SK-N-SH (cell line): ENCODE measurements around the gene SNX2. TPM values are rescaled to one million over a fixed set of nuclear protein-coding genes. Genes with fewer than 3 reads are reported as not detected.

Source experiments
- CTCF ChIA-PET: fragments of 300-600, 350-600 bp; formaldehyde crosslinking; extraction: SDS; loops from one replicate; lab custom pipeline; 2021; lab: Yijun Ruan, JAX
- POLR2A ChIA-PET: fragments of 350-600 bp; sonication (Branson Sonifier 250); formaldehyde crosslinking; extraction: SDS; loops from one replicate; lab custom pipeline; 2020; ENCODE audit warnings: antibody characterized with exemption, inconsistent platforms; lab: Yijun Ruan, JAX
- DNase-seq: peaks from one replicate; pipeline ENCODE4 v3.0.0; 2012
- H2AFZ ChIP-seq: fragments of 200-600 bp; sonication (generic); 2 replicates; pipeline ENCODE4 v1.8.1; 2016; ENCODE audit warnings: antibody characterized with exemption, mild to moderate bottlenecking, low read depth
- H3F3A ChIP-seq: fragments of 200-600 bp; sonication (generic); replicated peaks from 2 replicates; pipeline ENCODE3; 2016; ENCODE audit warnings: antibody characterized with exemption, mild to moderate bottlenecking; ENCODE audit not compliant: insufficient read depth
- H3K27ac ChIP-seq, 2 experiments: fragments of 200-500 bp in 1 of 2; fragments of 200-600 bp in 1 of 2; sonication (Bioruptor generic) in 1 of 2; sonication (generic), shearing (Covaris generic) in 1 of 2; 2 replicates each; pipeline versions ENCODE4 v1.5.1 to v1.6.1; 2014 to 2016; ENCODE audit warnings: low read depth in 2 of 2, inconsistent platforms in 1 of 2, low read length in 1 of 2, mild to moderate bottlenecking in 1 of 2, mixed read lengths in 1 of 2
- H3K27me3 ChIP-seq: fragments of 200-600 bp; sonication (generic), shearing (Covaris generic); 2 replicates; pipeline ENCODE4 v1.6.1; 2016; ENCODE audit warnings: mixed run types; ENCODE audit not compliant: insufficient read depth
- H3K36me3 ChIP-seq, 2 experiments: fragments of 200-500 bp in 1 of 2; fragments of 200-600 bp in 1 of 2; sonication (Bioruptor generic) in 1 of 2; sonication (generic) in 1 of 2; replicated peaks in 1 of 2; 2 replicates each; pipeline versions ENCODE3 to v1.5.1; 2014 to 2016; ENCODE audit warnings: low read length in 1 of 2, mild to moderate bottlenecking in 1 of 2; ENCODE audit not compliant: insufficient read depth in 2 of 2, control insufficient read depth in 1 of 2
- H3K4me1 ChIP-seq, 2 experiments: fragments of 200-500 bp in 1 of 2; fragments of 200-600 bp in 1 of 2; sonication (Bioruptor generic) in 1 of 2; sonication (generic), shearing (Covaris generic) in 1 of 2; 2 replicates each; pipeline versions ENCODE4 v1.5.1 to v1.6.1; 2014 to 2016; ENCODE audit warnings: low read depth in 1 of 2, low read length in 1 of 2, mixed run types in 1 of 2; ENCODE audit not compliant: insufficient read depth in 2 of 2, control insufficient read depth in 1 of 2
- H3K4me2 ChIP-seq: fragments of 200-600 bp; sonication (generic), shearing (Covaris generic); 2 replicates; pipeline ENCODE4 v1.6.1; 2017; ENCODE audit warnings: mixed run types
- H3K4me3 ChIP-seq, 2 experiments: fragments of 200-500 bp in 1 of 2; fragments of 200-600 bp in 1 of 2; sonication (Bioruptor generic) in 1 of 2; sonication (generic), shearing (Covaris generic) in 1 of 2; 2 replicates each; pipeline versions ENCODE4 v1.5.1 to v1.8.1; 2014 to 2016; ENCODE audit warnings: low read depth in 2 of 2, inconsistent platforms in 1 of 2, low read length in 1 of 2, mild to moderate bottlenecking in 1 of 2, mixed read lengths in 1 of 2, moderate library complexity in 1 of 2
- H3K79me2 ChIP-seq: fragments of 200-600 bp; sonication (generic); 2 replicates; pipeline ENCODE4 v1.8.1; 2017; ENCODE audit warnings: mild to moderate bottlenecking; ENCODE audit not compliant: insufficient read depth
- H3K9ac ChIP-seq: fragments of 200-600 bp; sonication (generic); 2 replicates; pipeline ENCODE4 v1.6.1; 2017; ENCODE audit warnings: mixed run types
- H3K9me2 ChIP-seq: fragments of 200-600 bp; sonication (generic); 2 replicates; pipeline ENCODE4 v1.6.1; 2017; ENCODE audit warnings: mixed run types
- H3K9me3 ChIP-seq: fragments of 200-600 bp; sonication (generic); 2 replicates; pipeline ENCODE4 v1.6.1; 2017; ENCODE audit warnings: mixed run types, mild to moderate bottlenecking, moderate library complexity
- H4K20me1 ChIP-seq: fragments of 200-600 bp; sonication (generic); 2 replicates; pipeline ENCODE4 v1.6.1; 2017; ENCODE audit warnings: mild to moderate bottlenecking, mixed run types; ENCODE audit not compliant: insufficient read depth
- FOSL2 ChIP-seq: IDR thresholded peaks from 2 replicates; pipeline ENCODE4 v1.4.0; 2012; ENCODE audit warnings: low read depth, mild to moderate bottlenecking, moderate library complexity, borderline replicate concordance
- FOXJ3 ChIP-seq: sonication (generic); formaldehyde crosslinking; IDR thresholded peaks from 2 replicates; pipeline ENCODE4 v1.5.1; 2020; ENCODE audit warnings: mild to moderate bottlenecking, missing genetic modification reagents
- IRF3 ChIP-seq: fragments of 150-350 bp; IDR thresholded peaks from 2 replicates; pipeline ENCODE4 v1.6.1; 2016; ENCODE audit warnings: mild to moderate bottlenecking, low read depth, low read length
- JUND ChIP-seq: IDR thresholded peaks from 2 replicates; pipeline ENCODE4 v1.4.0; 2012
- NRF1 ChIP-seq: IDR thresholded peaks from 2 replicates; pipeline ENCODE4 v1.6.1; 2012; ENCODE audit warnings: low read depth, mild to moderate bottlenecking, low read length
- PBX3 ChIP-seq: IDR thresholded peaks from 2 replicates; pipeline ENCODE4; 2012
- RAD21 ChIP-seq: IDR thresholded peaks from 2 replicates; pipeline ENCODE4 v1.6.1; 2012; ENCODE audit warnings: mild to moderate bottlenecking, low read length
- RCOR1 ChIP-seq: fragments of 150-350 bp; IDR thresholded peaks from 2 replicates; pipeline ENCODE4 v1.6.1; 2017; ENCODE audit warnings: antibody characterized with exemption, low read length
- RFX5 ChIP-seq: IDR thresholded peaks from 2 replicates; pipeline ENCODE4 v1.6.1; 2012; ENCODE audit warnings: mild to moderate bottlenecking, improper control_type of control experiment, low read length
- SIN3A ChIP-seq: IDR thresholded peaks from 2 replicates; pipeline ENCODE4 v1.6.1; 2012; ENCODE audit warnings: low read depth, mild to moderate bottlenecking, low read length, moderate library complexity, borderline replicate concordance
- TCF12 ChIP-seq: IDR thresholded peaks from 2 replicates; pipeline ENCODE4 v1.4.0; 2012
- TEAD4 ChIP-seq: IDR thresholded peaks from 2 replicates; pipeline ENCODE4 v1.4.0; 2012; ENCODE audit warnings: mild to moderate bottlenecking, borderline replicate concordance; ENCODE audit not compliant: insufficient read depth
- USF2 ChIP-seq: fragments of 150-350 bp; IDR thresholded peaks from 2 replicates; pipeline ENCODE4 v1.6.1; 2017; ENCODE audit warnings: antibody characterized with exemption, low read length, low read depth, borderline replicate concordance
- YY1 ChIP-seq: IDR thresholded peaks from 2 replicates; pipeline ENCODE4 v1.4.0; 2012; ENCODE audit warnings: low read depth, mild to moderate bottlenecking
- WGBS: methylation state at CpG from one replicate; pipeline ENCODE4 v1.1.6; 2017; ENCODE audit warnings: low lambda C conversion rate; 5-methylcytosine and 5-hydroxymethylcytosine counted together
- polyA plus RNA-seq, 3 experiments: library from polyadenylated mRNA; depleted of rRNA; stranded (reverse); fragments of >200 nt; gene quantifications; 2 replicates each; pipeline ENCODE4 v1.2.3, GENCODE V29; 2012
- TF ChIP-seq, protein P1 (sequence below): IDR thresholded peaks from 2 replicates; pipeline ENCODE4 v1.4.0; 2012; ENCODE audit warnings: low read depth
- TF ChIP-seq, protein P2 (sequence below): fragments of 200-600 bp; sonication (generic); IDR thresholded peaks from 2 replicates; pipeline ENCODE4 v1.6.1; 2017; ENCODE audit warnings: antibody characterized with exemption, mild to moderate bottlenecking, moderate library complexity

Gene SNX2
- polyA plus RNA-seq, 1 of the 3 experiments (the other 2 are of a cell fraction), result 17.4 TPM

DNA sequence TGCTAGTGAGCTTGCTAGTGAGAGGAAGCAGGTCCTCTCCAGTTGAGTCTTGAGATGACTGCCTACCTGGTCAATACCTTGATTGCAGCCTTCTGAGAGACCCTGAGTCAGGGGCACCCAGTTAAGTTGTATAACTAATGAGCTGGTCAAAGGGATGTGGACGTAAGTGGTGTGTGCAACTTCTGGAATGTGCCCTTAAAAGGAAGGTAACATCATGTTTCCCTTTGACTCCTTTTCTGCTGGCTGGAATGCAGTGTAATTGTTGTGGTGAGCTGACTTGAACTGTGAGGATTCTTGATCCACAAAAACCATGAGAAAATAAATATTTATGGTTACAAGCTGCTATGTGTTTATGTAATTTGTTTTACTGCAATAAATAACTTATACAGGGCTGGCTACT, 2.4 kb upstream of the SNX2 start:
- Histone ChIP-seq H3K27ac (no peak overlapping the region), H3K4me2 (no peak overlapping the region), H2AFZ (no peak overlapping the region), H3K9me3 (no peaks in the 10 kb centered on the region), H3K9ac (no peak overlapping the region), H3K9me2 (no peaks in the 10 kb centered on the region), H3K4me3 (no peak overlapping the region), H3K27me3 (no peaks in the 10 kb centered on the region), H3K79me2 (peaks cover 23% of the 10 kb centered on the region), H3K36me3 (no peaks in the 10 kb centered on the region), H3F3A (no peaks in the 10 kb centered on the region), H3K4me1 (peaks cover 5 to 11% of the 10 kb centered on the region in 2 experiments; a peak in 3 of 4 replicates), H4K20me1 (peaks cover 5% of the 10 kb centered on the region; the same call in 1 of the 2 replicates)
- DNase-seq, result no peak
- WGBS, result 64% methylated on average over 1 of the region's 1 CpG
- ChIA-PET POLR2A (no interaction called here), CTCF (interaction anchor here (1.0 kb wide), 1 partner anchor 123 kb away, joined by 4 read pairs; no protein-coding TSS in a partner anchor)
- TF ChIP-seq FOXJ3 (CRISPR knock-in tag) (no peak), SIN3A (no peak), IRF3 (no peak), NRF1 (no peak), TEAD4 (no peak), USF2 (no peak), TCF12 (no peak), RCOR1 (no peak), FOSL2 (no peak), PBX3 (no peak), RFX5 (no peak), JUND (no peak), RAD21 (no peak), YY1 (no peak)
- TF ChIP-seq, protein P1, sequence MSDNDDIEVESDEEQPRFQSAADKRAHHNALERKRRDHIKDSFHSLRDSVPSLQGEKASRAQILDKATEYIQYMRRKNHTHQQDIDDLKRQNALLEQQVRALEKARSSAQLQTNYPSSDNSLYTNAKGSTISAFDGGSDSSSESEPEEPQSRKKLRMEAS, result no peak
- TF ChIP-seq, protein P2, sequence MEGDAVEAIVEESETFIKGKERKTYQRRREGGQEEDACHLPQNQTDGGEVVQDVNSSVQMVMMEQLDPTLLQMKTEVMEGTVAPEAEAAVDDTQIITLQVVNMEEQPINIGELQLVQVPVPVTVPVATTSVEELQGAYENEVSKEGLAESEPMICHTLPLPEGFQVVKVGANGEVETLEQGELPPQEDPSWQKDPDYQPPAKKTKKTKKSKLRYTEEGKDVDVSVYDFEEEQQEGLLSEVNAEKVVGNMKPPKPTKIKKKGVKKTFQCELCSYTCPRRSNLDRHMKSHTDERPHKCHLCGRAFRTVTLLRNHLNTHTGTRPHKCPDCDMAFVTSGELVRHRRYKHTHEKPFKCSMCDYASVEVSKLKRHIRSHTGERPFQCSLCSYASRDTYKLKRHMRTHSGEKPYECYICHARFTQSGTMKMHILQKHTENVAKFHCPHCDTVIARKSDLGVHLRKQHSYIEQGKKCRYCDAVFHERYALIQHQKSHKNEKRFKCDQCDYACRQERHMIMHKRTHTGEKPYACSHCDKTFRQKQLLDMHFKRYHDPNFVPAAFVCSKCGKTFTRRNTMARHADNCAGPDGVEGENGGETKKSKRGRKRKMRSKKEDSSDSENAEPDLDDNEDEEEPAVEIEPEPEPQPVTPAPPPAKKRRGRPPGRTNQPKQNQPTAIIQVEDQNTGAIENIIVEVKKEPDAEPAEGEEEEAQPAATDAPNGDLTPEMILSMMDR, result no peak
